A549 (cell line): ENCODE results near the gene PCSK6. TPM values are rescaled to one million over a fixed set of nuclear protein-coding genes. Genes with fewer than 3 reads are reported as not detected.
A peak's percentile ranks its signal among the peaks of the same experiment; 100 is the strongest.

Experiments
- ATAC-seq, 2 experiments: fragments of 200-7000 bp in 1 of 2; fragments of >200 bp in 1 of 2; cut with Nextera tagmentation in 1 of 2; cut with Tn5 transposase in 1 of 2; 3 replicates each; pipeline versions ENCODE4 v1.8.0 to v1.9.1; 2018 to 2020; ENCODE audit warnings: mild to moderate bottlenecking in 1 of 2, moderate library complexity in 1 of 2
- CTCF ChIA-PET: fragments of 300-600 bp; sonication (Branson Sonifier 250); formaldehyde crosslinking; extraction: SDS; loops from one replicate; lab custom pipeline; 2021; ENCODE audit warnings: antibody characterized with exemption, inconsistent platforms; lab: Yijun Ruan, JAX
- POLR2A ChIA-PET: fragments of 350-600 bp; formaldehyde crosslinking; extraction: SDS; loops from one replicate; lab custom pipeline; 2021; ENCODE audit warnings: antibody characterized with exemption, inconsistent platforms; lab: Yijun Ruan, JAX
- DNase-seq, 2 experiments: peaks; one replicate each; pipeline versions ENCODE4 v3.0.0 to v3.0.0-alpha.2; 2011 to 2016; ENCODE audit warnings: low read depth in 1 of 2, low spot score in 1 of 2
- FAIRE-seq: peaks from 2 replicates; lab custom pipeline; 2011; peaks lifted over from hg19 to GRCh38; lab: Jason Lieb, UNC
- H3K27ac ChIP-seq, 2 experiments: fragments of >200 bp; sonication (Bioruptor Twin); formaldehyde crosslinking; 3 replicates each; pipeline ENCODE4 v1.5.1; 2016 to 2017
- H3K4me1 ChIP-seq: fragments of >200 bp; sonication (Bioruptor Twin); formaldehyde crosslinking; 3 replicates; pipeline ENCODE4 v1.6.1; 2016
- H3K4me2 ChIP-seq: fragments of >200 bp; sonication (Bioruptor Twin); formaldehyde crosslinking; 3 replicates; pipeline ENCODE4 v1.6.1; 2016
- H3K4me3 ChIP-seq: fragments of >200 bp; sonication (Bioruptor Twin); formaldehyde crosslinking; 3 replicates; pipeline ENCODE4 v1.5.1; 2016
- H3K9me3 ChIP-seq: fragments of >200 bp; sonication (Bioruptor Twin); formaldehyde crosslinking; 3 replicates; pipeline ENCODE4 v1.6.1; 2016
- CBX8 ChIP-seq: fragments of 200-600 bp; sonication (generic); IDR thresholded peaks from 2 replicates; pipeline ENCODE4 v1.6.1; 2016
- CEBPB ChIP-seq, 2 experiments: fragments of >200 bp in 1 of 2; sonication (Bioruptor Twin) in 1 of 2; formaldehyde crosslinking in 1 of 2; IDR thresholded peaks; 2 replicates each; pipeline ENCODE4 v1.6.1; 2012 to 2016
- EHF ChIP-seq: fragments of 250-450 bp; sonication (Bioruptor Pico); IDR thresholded peaks from 2 replicates; pipeline ENCODE4 v1.5.0; 2020; ENCODE audit warnings: mild to moderate bottlenecking
- FOSB ChIP-seq: fragments of 250-450 bp; sonication (Bioruptor Pico); IDR thresholded peaks from 2 replicates; pipeline ENCODE4 v1.5.0; 2020; ENCODE audit warnings: mild to moderate bottlenecking, moderate library complexity
- HOXA7 ChIP-seq: fragments of 250-450 bp; sonication (Bioruptor Pico); IDR thresholded peaks from 2 replicates; pipeline ENCODE4 v1.5.0; 2020; ENCODE audit warnings: mild to moderate bottlenecking, moderate library complexity
- KDM5A ChIP-seq: fragments of 200-600 bp; sonication (generic); IDR thresholded peaks from 2 replicates; pipeline ENCODE4 v1.6.1; 2016; ENCODE audit warnings: antibody characterized with exemption, mild to moderate bottlenecking
- MYC ChIP-seq: IDR thresholded peaks from 2 replicates; pipeline ENCODE4 v1.6.1; 2012; ENCODE audit warnings: mild to moderate bottlenecking, inconsistent platforms, low read length, improper control_type of control experiment, borderline replicate concordance
- NFE2L2 ChIP-seq: fragments of 150-350 bp; conservative IDR thresholded peaks from 2 replicates; pipeline ENCODE4 v1.6.1; 2014; ENCODE audit warnings: low read length
- NR3C1 ChIP-seq: fragments of >200 bp; sonication (Bioruptor Twin); formaldehyde crosslinking; IDR thresholded peaks from 3 replicates; pipeline ENCODE4 v1.6.1; 2017
- PHF8 ChIP-seq: fragments of 200-600 bp; sonication (generic); IDR thresholded peaks from 2 replicates; pipeline ENCODE4 v1.6.1; 2016; ENCODE audit warnings: low read depth, mild to moderate bottlenecking, antibody characterized with exemption, moderate library complexity, borderline replicate concordance
- RARB ChIP-seq: fragments of 250-450 bp; sonication (Bioruptor Pico); IDR thresholded peaks from 2 replicates; pipeline ENCODE4 v1.8.0; 2021; ENCODE audit warnings: mild to moderate bottlenecking, moderate library complexity
- SREBF2 ChIP-seq: fragments of 450-650 bp; IDR thresholded peaks from 2 replicates; pipeline ENCODE4 v1.6.1; 2014; ENCODE audit warnings: mild to moderate bottlenecking, moderate library complexity
- ZNF302 ChIP-seq: fragments of 250-450 bp; sonication (Bioruptor Pico); IDR thresholded peaks from 2 replicates; pipeline ENCODE4 v1.9.0; 2021; ENCODE audit warnings: inconsistent platforms, mild to moderate bottlenecking, moderate library complexity
- WGBS: methylation state at CpG from one replicate; pipeline ENCODE4 v1.1.6; 2017; ENCODE audit errors: missing lambda C conversion rate; 5-methylcytosine and 5-hydroxymethylcytosine counted together
- polyA plus RNA-seq, 4 experiments: library from polyadenylated mRNA; depleted of rRNA in 3 of 4; stranded (reverse); fragments of >200 nt; fragmentation: RNase III in 1 of 4; extraction: RNeasy Plus Mini Kit Qiagen cat#74134 plus additional on column Dnase treatment in 1 of 4; gene quantifications; 2 replicates in 3 of 4; 3 replicates in 1 of 4; pipeline ENCODE4 v1.2.3, GENCODE V29; 2011 to 2017
- TF ChIP-seq, protein P1 (sequence below): IDR thresholded peaks from 2 replicates; pipeline ENCODE4 v1.6.1; 2012
- TF ChIP-seq, protein P2 (sequence below): fragments of 150-350 bp; IDR thresholded peaks from 2 replicates; pipeline ENCODE4 v1.6.1; 2014; ENCODE audit warnings: low read depth, mild to moderate bottlenecking, low read length
- TF ChIP-seq, protein P3 (sequence below): fragments of >200 bp; sonication (Bioruptor Twin); formaldehyde crosslinking; IDR thresholded peaks from 3 replicates; pipeline ENCODE4 v1.6.1; 2016
- TF ChIP-seq, protein P4 (sequence below): fragments of 250-450 bp; sonication (Bioruptor Pico); IDR thresholded peaks from 2 replicates; pipeline ENCODE4 v1.5.0; 2021; ENCODE audit warnings: mild to moderate bottlenecking, moderate library complexity, borderline replicate concordance

The PCSK6 gene
- polyA plus RNA-seq, 2 of the 4 experiments (the other 2 are of a cell fraction), result 10.0 to 15.2 TPM

DNA sequence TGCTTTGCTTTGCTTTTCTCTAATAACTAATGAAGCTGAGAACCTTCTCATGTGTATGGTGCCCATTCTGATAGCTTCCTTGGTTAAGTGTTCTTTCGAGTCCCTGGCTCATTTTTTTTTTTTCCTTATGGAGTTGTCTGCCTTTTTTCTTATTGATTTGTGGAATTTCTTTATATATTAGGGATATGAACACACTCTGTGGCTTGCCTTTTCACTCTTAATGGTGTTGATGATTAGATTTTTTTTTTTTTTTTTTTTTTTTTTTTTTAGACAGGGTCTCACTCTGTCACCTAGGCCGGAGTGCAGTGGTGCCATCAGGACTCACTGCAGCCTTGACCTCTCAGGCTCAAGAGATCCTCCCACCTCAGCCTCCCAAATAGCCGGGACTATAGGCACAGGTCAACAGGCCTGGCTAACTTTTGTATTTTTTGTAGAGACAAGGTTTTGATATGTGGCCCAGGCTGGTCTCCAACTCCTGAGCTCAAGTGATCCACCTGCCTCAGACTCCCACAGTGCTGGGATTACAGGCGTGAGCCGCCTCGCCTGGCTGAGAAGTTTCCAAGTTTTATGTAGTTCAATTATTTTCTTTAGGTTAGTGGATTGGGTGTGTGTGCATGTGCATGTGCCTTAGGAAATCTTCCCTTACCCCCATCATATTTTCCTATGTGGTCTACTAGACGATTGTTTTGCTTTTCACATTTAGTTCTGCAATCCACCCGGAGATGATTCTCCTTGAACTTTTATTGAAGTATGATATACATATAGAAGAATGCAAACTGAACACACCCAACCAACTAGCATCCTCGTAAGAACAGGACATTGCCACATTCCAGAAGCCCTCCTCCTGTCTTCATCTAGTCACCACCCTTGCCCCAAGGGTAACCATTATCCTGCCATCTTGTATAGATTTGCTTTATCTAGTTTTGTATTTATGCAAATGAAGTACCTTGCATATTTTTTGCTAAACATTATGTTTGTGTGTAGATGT, 192.8 kb downstream of the PCSK6 start:
- H3K4me1 ChIP-seq, result peaks cover 35% of the 10 kb centered on the region
- 62% methylated on average over 9 of the region's 9 CpGs for WGBS
- peak overlapping the region; percentile 95 for H3K4me3 ChIP-seq
- CTCF ChIA-PET, result interaction anchor here (0.6 to 17.4 kb wide), 7 partner anchors 8 to 423 kb away, joined by 3 to 251 read pairs (median 5); no protein-coding TSS in a partner anchor
- peak overlapping the region; percentile 92 for H3K4me2 ChIP-seq
- H3K9me3 ChIP-seq, result no peaks in the 10 kb centered on the region
- TF ChIP-seq, protein P1, sequence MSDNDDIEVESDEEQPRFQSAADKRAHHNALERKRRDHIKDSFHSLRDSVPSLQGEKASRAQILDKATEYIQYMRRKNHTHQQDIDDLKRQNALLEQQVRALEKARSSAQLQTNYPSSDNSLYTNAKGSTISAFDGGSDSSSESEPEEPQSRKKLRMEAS, result no peak
- TF ChIP-seq SREBF2, result no peak
- TF ChIP-seq RARB (CRISPR knock-in tag), result no peak
- no peak for TF ChIP-seq ZNF302
- TF ChIP-seq NR3C1, result no peak
- no peak for TF ChIP-seq FOSB
- no peak for TF ChIP-seq CEBPB (IDR thresholded peaks at IDR 0.05)
- TF ChIP-seq MYC, result no peak
- TF ChIP-seq NFE2L2, result no peak
- TF ChIP-seq, protein P2, sequence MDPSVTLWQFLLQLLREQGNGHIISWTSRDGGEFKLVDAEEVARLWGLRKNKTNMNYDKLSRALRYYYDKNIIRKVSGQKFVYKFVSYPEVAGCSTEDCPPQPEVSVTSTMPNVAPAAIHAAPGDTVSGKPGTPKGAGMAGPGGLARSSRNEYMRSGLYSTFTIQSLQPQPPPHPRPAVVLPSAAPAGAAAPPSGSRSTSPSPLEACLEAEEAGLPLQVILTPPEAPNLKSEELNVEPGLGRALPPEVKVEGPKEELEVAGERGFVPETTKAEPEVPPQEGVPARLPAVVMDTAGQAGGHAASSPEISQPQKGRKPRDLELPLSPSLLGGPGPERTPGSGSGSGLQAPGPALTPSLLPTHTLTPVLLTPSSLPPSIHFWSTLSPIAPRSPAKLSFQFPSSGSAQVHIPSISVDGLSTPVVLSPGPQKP, result no peak
- TF ChIP-seq, protein P3, sequence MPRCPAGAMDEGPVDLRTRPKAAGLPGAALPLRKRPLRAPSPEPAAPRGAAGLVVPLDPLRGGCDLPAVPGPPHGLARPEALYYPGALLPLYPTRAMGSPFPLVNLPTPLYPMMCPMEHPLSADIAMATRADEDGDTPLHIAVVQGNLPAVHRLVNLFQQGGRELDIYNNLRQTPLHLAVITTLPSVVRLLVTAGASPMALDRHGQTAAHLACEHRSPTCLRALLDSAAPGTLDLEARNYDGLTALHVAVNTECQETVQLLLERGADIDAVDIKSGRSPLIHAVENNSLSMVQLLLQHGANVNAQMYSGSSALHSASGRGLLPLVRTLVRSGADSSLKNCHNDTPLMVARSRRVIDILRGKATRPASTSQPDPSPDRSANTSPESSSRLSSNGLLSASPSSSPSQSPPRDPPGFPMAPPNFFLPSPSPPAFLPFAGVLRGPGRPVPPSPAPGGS, result no peak
- TF ChIP-seq CBX8, result no peak
- no peak for TF ChIP-seq KDM5A
- no peak for TF ChIP-seq HOXA7 (CRISPR knock-in tag)
- peak overlapping the region; percentile 91 to 97; a peak in 4 of 6 replicates for H3K27ac ChIP-seq
- ATAC-seq, result no peak
- POLR2A ChIA-PET, result no interaction called here
- no peak for FAIRE-seq
- DNase-seq, result peak in 1 of 2 experiments; percentile 47

DNA sequence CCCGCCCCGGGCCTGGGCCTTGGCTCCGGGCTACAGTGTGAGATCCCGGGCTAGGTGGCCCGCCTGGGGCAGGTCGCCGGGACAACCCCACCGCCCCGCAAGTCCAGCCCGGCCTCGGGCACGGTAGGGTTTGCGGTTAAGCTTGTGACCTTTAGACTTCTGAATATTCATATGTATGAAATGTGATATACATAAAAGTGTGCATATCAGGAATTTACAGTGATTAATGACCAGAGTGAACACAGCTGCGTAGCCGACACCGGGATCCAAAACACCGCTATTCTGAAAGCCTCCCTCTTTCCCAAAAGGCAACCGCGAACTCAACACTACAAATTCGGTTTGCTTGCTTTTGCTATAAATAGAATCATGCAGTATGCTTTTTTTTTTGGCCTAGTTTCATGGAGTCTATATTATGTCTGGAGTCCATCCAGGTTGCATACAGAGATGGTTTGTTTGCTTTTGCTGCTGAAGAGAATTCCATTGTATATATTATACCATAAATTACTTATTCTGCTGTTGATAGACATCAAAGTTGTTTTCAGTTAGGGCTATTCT, 193.8 kb downstream of the PCSK6 start:
- no peak for FAIRE-seq
- 6% methylated on average over 20 of the region's 20 CpGs for WGBS
- TF ChIP-seq PHF8 (peak; percentile 65; the same call in 1 of the 2 replicates), EHF (CRISPR knock-in tag) (no peak), NR3C1 (no peak)
- TF ChIP-seq, protein P4, sequence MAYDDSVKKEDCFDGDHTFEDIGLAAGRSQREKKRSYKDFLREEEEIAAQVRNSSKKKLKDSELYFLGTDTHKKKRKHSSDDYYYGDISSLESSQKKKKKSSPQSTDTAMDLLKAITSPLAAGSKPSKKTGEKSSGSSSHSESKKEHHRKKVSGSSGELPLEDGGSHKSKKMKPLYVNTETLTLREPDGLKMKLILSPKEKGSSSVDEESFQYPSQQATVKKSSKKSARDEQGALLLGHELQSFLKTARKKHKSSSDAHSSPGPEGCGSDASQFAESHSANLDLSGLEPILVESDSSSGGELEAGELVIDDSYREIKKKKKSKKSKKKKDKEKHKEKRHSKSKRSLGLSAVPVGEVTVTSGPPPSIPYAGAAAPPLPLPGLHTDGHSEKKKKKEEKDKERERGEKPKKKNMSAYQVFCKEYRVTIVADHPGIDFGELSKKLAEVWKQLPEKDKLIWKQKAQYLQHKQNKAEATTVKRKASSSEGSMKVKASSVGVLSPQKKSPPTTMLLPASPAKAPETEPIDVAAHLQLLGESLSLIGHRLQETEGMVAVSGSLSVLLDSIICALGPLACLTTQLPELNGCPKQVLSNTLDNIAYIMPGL (CRISPR knock-in tag), result no peak
- TF ChIP-seq, protein P2, result no peak

More for the DNA sequence above, 193.8 kb downstream of the PCSK6 start:
- H3K4me3 ChIP-seq, result peak overlapping the region; percentile 95
- POLR2A ChIA-PET, result interaction anchor here (1.0 to 1.7 kb wide), 5 partner anchors 19 to 356 kb away, joined by 3 to 6 read pairs (median 5); partner anchors contain the start of gene TM2D3
- DNase-seq (no peak), ATAC-seq (no peak)
- CTCF ChIA-PET, result interaction anchor here (0.6 to 17.4 kb wide), 11 partner anchors 8 to 422 kb away, joined by 3 to 251 read pairs (median 4); no protein-coding TSS in a partner anchor
- H3K9me3 ChIP-seq, result no peaks in the 10 kb centered on the region
- peak overlapping the region; percentile 92 for H3K4me2 ChIP-seq
- peaks cover 36% of the 10 kb centered on the region for H3K4me1 ChIP-seq
- H3K27ac ChIP-seq, result peak overlapping the region; percentile 91 to 97
